K562 (cell line): ENCODE data around the gene AP1G2. TPM values are rescaled to one million over a fixed set of nuclear protein-coding genes. Genes with fewer than 3 reads are reported as not detected.

Source experiments
- CEBPZ ChIP-seq: fragments of 150-350 bp; IDR thresholded peaks from 2 replicates; pipeline ENCODE4 v1.6.1; 2014; ENCODE audit warnings: low read depth, mild to moderate bottlenecking, low read length, borderline replicate concordance
- CXXC5 ChIP-seq: fragments of 250-450 bp; sonication (Bioruptor Pico); IDR thresholded peaks from 2 replicates; pipeline ENCODE4 v1.8.0; 2022; ENCODE audit warnings: inconsistent platforms, mild to moderate bottlenecking, moderate library complexity
- GATAD2B ChIP-seq: fragments of 450-650 bp; IDR thresholded peaks from 2 replicates; pipeline ENCODE4 v1.6.1; 2017; ENCODE audit warnings: mild to moderate bottlenecking, borderline replicate concordance
- HNRNPLL ChIP-seq: fragments of 200-400 bp; formaldehyde crosslinking; IDR thresholded peaks from 2 replicates; pipeline ENCODE4 v1.6.1; 2017; ENCODE audit warnings: low read length, low read depth, mild to moderate bottlenecking; ENCODE audit not compliant: poor library complexity, severe bottlenecking
- ILF3 ChIP-seq: fragments of 450-650 bp; IDR thresholded peaks from 2 replicates; pipeline ENCODE4 v1.6.1; 2018; ENCODE audit warnings: antibody characterized with exemption, mild to moderate bottlenecking, moderate library complexity, borderline replicate concordance
- NR3C1 ChIP-seq: sonication (generic); formaldehyde crosslinking; IDR thresholded peaks from 2 replicates; pipeline ENCODE4 v1.8.1; 2022; ENCODE audit warnings: missing genetic modification reagents
- NR4A1 ChIP-seq, 2 experiments: fragments of 250-450 bp in 1 of 2; fragments of 450-650 bp in 1 of 2; sonication (Bioruptor Pico) in 1 of 2; IDR thresholded peaks; 2 replicates each; pipeline versions ENCODE4 v1.4.0 to v1.6.1; 2016 to 2020; ENCODE audit warnings: mild to moderate bottlenecking in 2 of 2, missing compliant biosample characterization in 1 of 2, missing genetic modification characterization in 1 of 2, moderate library complexity in 1 of 2
- RFX1 ChIP-seq: fragments of 450-650 bp; IDR thresholded peaks from 2 replicates; pipeline ENCODE4 v1.6.1; 2016; ENCODE audit warnings: mild to moderate bottlenecking, moderate library complexity
- ZBTB1 ChIP-seq: sonication (generic); formaldehyde crosslinking; IDR thresholded peaks from 2 replicates; pipeline ENCODE4 v1.8.1; 2023; ENCODE audit warnings: missing genetic modification reagents, low read depth, mild to moderate bottlenecking, borderline replicate concordance
- ZNF165 ChIP-seq: fragments of 250-450 bp; sonication (Bioruptor Pico); IDR thresholded peaks from 2 replicates; pipeline ENCODE4 v1.4.0; 2020; ENCODE audit warnings: borderline replicate concordance
- ZNF41 ChIP-seq: fragments of 250-450 bp; sonication (Bioruptor Pico); conservative IDR thresholded peaks from 2 replicates; pipeline ENCODE4 v1.4.0; 2020; ENCODE audit warnings: mild to moderate bottlenecking
- ZNF639 ChIP-seq, 2 experiments: fragments of 200-800 bp in 1 of 2; sonication (Bioruptor generic) in 1 of 2; sonication (generic) in 1 of 2; formaldehyde crosslinking in 1 of 2; IDR thresholded peaks in 1 of 2; conservative IDR thresholded peaks in 1 of 2; 2 replicates each; pipeline versions ENCODE4 v1.5.0 to v1.6.1; 2016 to 2020; ENCODE audit warnings: missing compliant biosample characterization in 1 of 2, missing genetic modification characterization in 1 of 2, missing genetic modification reagents in 1 of 2
- ZNF695 ChIP-seq: fragments of 450-650 bp; formaldehyde crosslinking; IDR thresholded peaks from 2 replicates; pipeline ENCODE4 v1.4.0; 2020; ENCODE audit warnings: mild to moderate bottlenecking, moderate library complexity
- polyA plus RNA-seq, 8 experiments: library from polyadenylated mRNA; depleted of rRNA in 4 of 8; stranded (reverse) in 5 of 8; unstranded in 3 of 8; fragments of >200 nt; fragmentation: Nextera tagmentation in 2 of 8; fragmentation: Illumina TruSeq in 1 of 8; extraction: Ambion mirVana in 2 of 8; extraction: Trizol in 1 of 8; gene quantifications; 2 replicates each; pipeline versions ENCODE4 v1.2.1 to v1.2.3, GENCODE V29; 2011 to 2014; ENCODE audit warnings: inconsistent platforms in 1 of 8, missing spikeins in 1 of 8
- total RNA-seq, 7 experiments: library from RNA; depleted of rRNA in 6 of 7; stranded (reverse); fragments of >200 nt in 6 of 7; fragmentation: Illumina TruSeq in 2 of 7; extraction: Trizol in 2 of 7; gene quantifications; 2 replicates each; pipeline versions ENCODE4 v1.2.1 to v1.2.3, GENCODE V29; 2011 to 2021; ENCODE audit warnings: low replicate concordance in 1 of 7
- TF ChIP-seq, protein P1 (sequence below): sonication (generic); formaldehyde crosslinking; IDR thresholded peaks from 2 replicates; pipeline ENCODE4 v1.8.0; 2022; ENCODE audit warnings: missing genetic modification reagents, mild to moderate bottlenecking, moderate library complexity, borderline replicate concordance
- TF ChIP-seq, protein P2 (sequence below): fragments of 250-450 bp; sonication (Bioruptor Pico); IDR thresholded peaks from 2 replicates; pipeline ENCODE4 v1.9.0; 2021; ENCODE audit warnings: mild to moderate bottlenecking, inconsistent platforms
- TF ChIP-seq, protein P3 (sequence below): sonication (generic); formaldehyde crosslinking; IDR thresholded peaks from 2 replicates; pipeline ENCODE4 v1.8.0; 2022; ENCODE audit warnings: missing genetic modification reagents, mild to moderate bottlenecking, borderline replicate concordance

Gene AP1G2
- total and polyA plus RNA-seq, 9 of the 15 experiments (the other 6 are each of a cell fraction or from before 2014, with no cell fraction given), result 19.1 to 83.5 (median 33.3) TPM

GRCh38 chr14:23567186-23568020 lies at the start of gene AP1G2 (continued):
- TF ChIP-seq, protein P1, sequence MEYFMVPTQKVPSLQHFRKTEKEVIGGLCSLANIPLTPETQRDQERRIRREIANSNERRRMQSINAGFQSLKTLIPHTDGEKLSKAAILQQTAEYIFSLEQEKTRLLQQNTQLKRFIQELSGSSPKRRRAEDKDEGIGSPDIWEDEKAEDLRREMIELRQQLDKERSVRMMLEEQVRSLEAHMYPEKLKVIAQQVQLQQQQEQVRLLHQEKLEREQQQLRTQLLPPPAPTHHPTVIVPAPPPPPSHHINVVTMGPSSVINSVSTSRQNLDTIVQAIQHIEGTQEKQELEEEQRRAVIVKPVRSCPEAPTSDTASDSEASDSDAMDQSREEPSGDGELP, result peak; percentile 43; the same call in 1 of the 2 replicates
- TF ChIP-seq CEBPZ (no peak), HNRNPLL (no peak), ZNF639 (CRISPR knock-in tag; conservative IDR thresholded peaks at IDR 0.05 in 1 of 2, IDR thresholded peaks at IDR 0.05 in 1 of 2) (peak in 1 of 2 experiments; percentile 27; a peak in 1 of 4 replicates), GATAD2B (no peak), ZNF695 (CRISPR knock-in tag) (no peak), RFX1 (no peak), CXXC5 (CRISPR knock-in tag) (peak; percentile 61), NR3C1 (CRISPR knock-in tag) (no peak), ILF3 (no peak), ZNF41 (CRISPR knock-in tag) (no peak), NR4A1 (CRISPR knock-in tag; IDR thresholded peaks at IDR 0.05) (no peak), NR4A1 (tag; IDR thresholded peaks at IDR 0.05) (no peak), ZBTB1 (no peak), ZNF165 (CRISPR knock-in tag) (no peak)
- TF ChIP-seq, protein P2, sequence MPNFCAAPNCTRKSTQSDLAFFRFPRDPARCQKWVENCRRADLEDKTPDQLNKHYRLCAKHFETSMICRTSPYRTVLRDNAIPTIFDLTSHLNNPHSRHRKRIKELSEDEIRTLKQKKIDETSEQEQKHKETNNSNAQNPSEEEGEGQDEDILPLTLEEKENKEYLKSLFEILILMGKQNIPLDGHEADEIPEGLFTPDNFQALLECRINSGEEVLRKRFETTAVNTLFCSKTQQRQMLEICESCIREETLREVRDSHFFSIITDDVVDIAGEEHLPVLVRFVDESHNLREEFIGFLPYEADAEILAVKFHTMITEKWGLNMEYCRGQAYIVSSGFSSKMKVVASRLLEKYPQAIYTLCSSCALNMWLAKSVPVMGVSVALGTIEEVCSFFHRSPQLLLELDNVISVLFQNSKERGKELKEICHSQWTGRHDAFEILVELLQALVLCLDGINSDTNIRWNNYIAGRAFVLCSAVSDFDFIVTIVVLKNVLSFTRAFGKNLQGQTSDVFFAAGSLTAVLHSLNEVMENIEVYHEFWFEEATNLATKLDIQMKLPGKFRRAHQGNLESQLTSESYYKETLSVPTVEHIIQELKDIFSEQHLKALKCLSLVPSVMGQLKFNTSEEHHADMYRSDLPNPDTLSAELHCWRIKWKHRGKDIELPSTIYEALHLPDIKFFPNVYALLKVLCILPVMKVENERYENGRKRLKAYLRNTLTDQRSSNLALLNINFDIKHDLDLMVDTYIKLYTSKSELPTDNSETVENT, result no peak
- TF ChIP-seq, protein P3, sequence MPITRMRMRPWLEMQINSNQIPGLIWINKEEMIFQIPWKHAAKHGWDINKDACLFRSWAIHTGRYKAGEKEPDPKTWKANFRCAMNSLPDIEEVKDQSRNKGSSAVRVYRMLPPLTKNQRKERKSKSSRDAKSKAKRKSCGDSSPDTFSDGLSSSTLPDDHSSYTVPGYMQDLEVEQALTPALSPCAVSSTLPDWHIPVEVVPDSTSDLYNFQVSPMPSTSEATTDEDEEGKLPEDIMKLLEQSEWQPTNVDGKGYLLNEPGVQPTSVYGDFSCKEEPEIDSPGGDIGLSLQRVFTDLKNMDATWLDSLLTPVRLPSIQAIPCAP (CRISPR knock-in tag), result no peak
